A549 (cell line): ENCODE measurements around the gene UGT1A4. TPM values are rescaled to one million over a fixed set of nuclear protein-coding genes. Genes with fewer than 3 reads are reported as not detected.
A peak's percentile ranks its signal among the peaks of the same experiment; 100 is the strongest.

Experiments
- ATAC-seq, 2 experiments: fragments of 200-7000 bp in 1 of 2; fragments of >200 bp in 1 of 2; cut with Nextera tagmentation in 1 of 2; cut with Tn5 transposase in 1 of 2; 3 replicates each; pipeline versions ENCODE4 v1.8.0 to v1.9.1; 2018 to 2020; ENCODE audit warnings: mild to moderate bottlenecking in 1 of 2, moderate library complexity in 1 of 2
- CTCF ChIA-PET: fragments of 300-600 bp; sonication (Branson Sonifier 250); formaldehyde crosslinking; extraction: SDS; loops from one replicate; lab custom pipeline; 2021; ENCODE audit warnings: antibody characterized with exemption, inconsistent platforms; lab: Yijun Ruan, JAX
- POLR2A ChIA-PET: fragments of 350-600 bp; formaldehyde crosslinking; extraction: SDS; loops from one replicate; lab custom pipeline; 2021; ENCODE audit warnings: antibody characterized with exemption, inconsistent platforms; lab: Yijun Ruan, JAX
- DNase-seq, 2 experiments: peaks; one replicate each; pipeline versions ENCODE4 v3.0.0 to v3.0.0-alpha.2; 2011 to 2016; ENCODE audit warnings: low read depth in 1 of 2, low spot score in 1 of 2
- FAIRE-seq: peaks from 2 replicates; lab custom pipeline; 2011; peaks lifted over from hg19 to GRCh38; lab: Jason Lieb, UNC
- H3K27ac ChIP-seq, 2 experiments: fragments of >200 bp; sonication (Bioruptor Twin); formaldehyde crosslinking; 3 replicates each; pipeline ENCODE4 v1.5.1; 2016 to 2017
- H3K4me1 ChIP-seq: fragments of >200 bp; sonication (Bioruptor Twin); formaldehyde crosslinking; 3 replicates; pipeline ENCODE4 v1.6.1; 2016
- H3K4me2 ChIP-seq: fragments of >200 bp; sonication (Bioruptor Twin); formaldehyde crosslinking; 3 replicates; pipeline ENCODE4 v1.6.1; 2016
- H3K4me3 ChIP-seq: fragments of >200 bp; sonication (Bioruptor Twin); formaldehyde crosslinking; 3 replicates; pipeline ENCODE4 v1.5.1; 2016
- H3K9me3 ChIP-seq: fragments of >200 bp; sonication (Bioruptor Twin); formaldehyde crosslinking; 3 replicates; pipeline ENCODE4 v1.6.1; 2016
- BHLHE40 ChIP-seq: IDR thresholded peaks from 2 replicates; pipeline ENCODE4 v1.6.1; 2012; ENCODE audit warnings: low read depth, low read length, inconsistent platforms
- CEBPB ChIP-seq, 2 experiments: fragments of >200 bp in 1 of 2; sonication (Bioruptor Twin) in 1 of 2; formaldehyde crosslinking in 1 of 2; IDR thresholded peaks; 2 replicates each; pipeline ENCODE4 v1.6.1; 2012 to 2016
- CHD4 ChIP-seq: fragments of 200-600 bp; sonication (generic); IDR thresholded peaks from 2 replicates; pipeline ENCODE4 v1.6.1; 2016; ENCODE audit warnings: antibody characterized with exemption, mild to moderate bottlenecking, borderline replicate concordance
- EHF ChIP-seq: fragments of 250-450 bp; sonication (Bioruptor Pico); IDR thresholded peaks from 2 replicates; pipeline ENCODE4 v1.5.0; 2020; ENCODE audit warnings: mild to moderate bottlenecking
- EHMT2 ChIP-seq: fragments of 200-600 bp; sonication (generic); IDR thresholded peaks from 2 replicates; pipeline ENCODE4 v1.6.1; 2016; ENCODE audit warnings: antibody characterized with exemption, low read depth, mild to moderate bottlenecking, moderate library complexity
- EP300 ChIP-seq, 2 experiments: fragments of >200 bp; sonication (Bioruptor Twin); formaldehyde crosslinking; IDR thresholded peaks; 2 replicates in 1 of 2; 3 replicates in 1 of 2; pipeline ENCODE4 v1.6.1; 2016 to 2017
- FOSB ChIP-seq: fragments of 250-450 bp; sonication (Bioruptor Pico); IDR thresholded peaks from 2 replicates; pipeline ENCODE4 v1.5.0; 2020; ENCODE audit warnings: mild to moderate bottlenecking, moderate library complexity
- FOXS1 ChIP-seq: fragments of 250-450 bp; sonication (Bioruptor Pico); IDR thresholded peaks from 2 replicates; pipeline ENCODE4 v1.5.0; 2020; ENCODE audit warnings: mild to moderate bottlenecking, moderate library complexity
- HDAC2 ChIP-seq: fragments of 200-600 bp; sonication (generic); IDR thresholded peaks from 2 replicates; pipeline ENCODE4 v1.6.1; 2016
- HES2 ChIP-seq: fragments of >200 bp; sonication (Bioruptor Twin); formaldehyde crosslinking; IDR thresholded peaks from 2 replicates; pipeline ENCODE4 v1.6.1; 2016
- HEYL ChIP-seq: fragments of 250-450 bp; sonication (Bioruptor Pico); IDR thresholded peaks from 2 replicates; pipeline ENCODE4 v1.8.0; 2021; ENCODE audit warnings: mild to moderate bottlenecking, moderate library complexity
- HOXB5 ChIP-seq: fragments of 250-450 bp; sonication (Bioruptor Pico); IDR thresholded peaks from 2 replicates; pipeline ENCODE4 v1.5.0; 2020; ENCODE audit warnings: mild to moderate bottlenecking, moderate library complexity
- KDM5A ChIP-seq: fragments of 200-600 bp; sonication (generic); IDR thresholded peaks from 2 replicates; pipeline ENCODE4 v1.6.1; 2016; ENCODE audit warnings: antibody characterized with exemption, mild to moderate bottlenecking
- MAFK ChIP-seq: fragments of 450-650 bp; IDR thresholded peaks from 2 replicates; pipeline ENCODE4 v1.6.1; 2014; ENCODE audit not compliant: partially characterized antibody
- MAX ChIP-seq: IDR thresholded peaks from 2 replicates; pipeline ENCODE4 v1.6.1; 2012
- MAZ ChIP-seq: fragments of 150-350 bp; IDR thresholded peaks from 2 replicates; pipeline ENCODE4 v1.6.1; 2014; ENCODE audit warnings: antibody characterized with exemption, low read depth, low read length, borderline replicate concordance
- MYC ChIP-seq: IDR thresholded peaks from 2 replicates; pipeline ENCODE4 v1.6.1; 2012; ENCODE audit warnings: mild to moderate bottlenecking, inconsistent platforms, low read length, improper control_type of control experiment, borderline replicate concordance
- NFE2L2 ChIP-seq: fragments of 150-350 bp; conservative IDR thresholded peaks from 2 replicates; pipeline ENCODE4 v1.6.1; 2014; ENCODE audit warnings: low read length
- RAD21 ChIP-seq, 2 experiments: fragments of >200 bp in 1 of 2; sonication (Bioruptor Twin) in 1 of 2; formaldehyde crosslinking in 1 of 2; IDR thresholded peaks in 1 of 2; conservative IDR thresholded peaks in 1 of 2; 2 replicates in 1 of 2; 3 replicates in 1 of 2; pipeline ENCODE4 v1.6.1; 2012 to 2018; ENCODE audit warnings: inconsistent platforms in 1 of 2
- RCOR1 ChIP-seq: fragments of 150-350 bp; IDR thresholded peaks from 2 replicates; pipeline ENCODE4 v1.6.1; 2014; ENCODE audit warnings: antibody characterized with exemption, low read length, low read depth
- TFCP2L1 ChIP-seq: fragments of 250-450 bp; sonication (Bioruptor Pico); IDR thresholded peaks from 2 replicates; pipeline ENCODE4 v1.5.0; 2021; ENCODE audit warnings: mild to moderate bottlenecking
- USF2 ChIP-seq: fragments of 450-650 bp; IDR thresholded peaks from 2 replicates; pipeline ENCODE4 v1.6.1; 2014; ENCODE audit warnings: antibody characterized with exemption
- ZNF302 ChIP-seq: fragments of 250-450 bp; sonication (Bioruptor Pico); IDR thresholded peaks from 2 replicates; pipeline ENCODE4 v1.9.0; 2021; ENCODE audit warnings: inconsistent platforms, mild to moderate bottlenecking, moderate library complexity
- ZSCAN20 ChIP-seq: fragments of 250-450 bp; sonication (Bioruptor Pico); IDR thresholded peaks from 2 replicates; pipeline ENCODE4 v1.8.0; 2022; ENCODE audit warnings: mild to moderate bottlenecking, moderate library complexity
- WGBS: methylation state at CpG from one replicate; pipeline ENCODE4 v1.1.6; 2017; ENCODE audit errors: missing lambda C conversion rate; 5-methylcytosine and 5-hydroxymethylcytosine counted together
- polyA plus RNA-seq, 4 experiments: library from polyadenylated mRNA; depleted of rRNA in 3 of 4; stranded (reverse); fragments of >200 nt; fragmentation: RNase III in 1 of 4; extraction: RNeasy Plus Mini Kit Qiagen cat#74134 plus additional on column Dnase treatment in 1 of 4; gene quantifications; 2 replicates in 3 of 4; 3 replicates in 1 of 4; pipeline ENCODE4 v1.2.3, GENCODE V29; 2011 to 2017

Gene UGT1A4
- polyA plus RNA-seq, 2 of the 4 experiments (the other 2 are of a cell fraction): 0.13 to 0.14 TPM

- no peak for ATAC-seq
Observed at GRCh38 chr2:233686928-233687327, 31.6 kb upstream of the UGT1A4 start.

GRCh38 chr2:233688341-233688740, 30.2 kb upstream of the UGT1A4 start:
- no peak overlapping the region for H3K4me2 ChIP-seq
- no peak for FAIRE-seq
- peaks cover 35% of the 10 kb centered on the region for H3K4me1 ChIP-seq
- no peak for ATAC-seq
- TF ChIP-seq HDAC2 (no peak), CEBPB (IDR thresholded peaks at IDR 0.05) (no peak), RAD21 (conservative IDR thresholded peaks at IDR 0.05 in 1 of 2, IDR thresholded peaks at IDR 0.05 in 1 of 2) (no peak), FOXS1 (CRISPR knock-in tag) (no peak)
- POLR2A ChIA-PET: no interaction called here
- 61% methylated on average over 5 of the region's 5 CpGs for WGBS
- no peak for DNase-seq
- H3K27ac ChIP-seq: peak overlapping the region; percentile 85 to 100
- no peak overlapping the region for H3K4me3 ChIP-seq
- CTCF ChIA-PET: interaction anchor here (0.7 to 0.8 kb wide), 2 partner anchors 8 to 245 kb away, joined by 3 read pairs; no protein-coding TSS in a partner anchor
- H3K9me3 ChIP-seq: peaks cover 48% of the 10 kb centered on the region

More at GRCh38 chr2:233686928-233687327, 31.6 kb upstream of the UGT1A4 start:
- Histone ChIP-seq H3K4me2 (no peak overlapping the region), H3K4me1 (peaks cover 30% of the 10 kb centered on the region), H3K4me3 (no peak overlapping the region), H3K27ac (peak overlapping the region; percentile 41 to 85; a peak in 5 of 6 replicates), H3K9me3 (peaks cover 37% of the 10 kb centered on the region; the same call in 2 of the 3 replicates)
- ChIA-PET CTCF (no interaction called here), POLR2A (no interaction called here)
- FAIRE-seq (no peak), DNase-seq (no peak)
- 94% methylated on average over 5 of the region's 5 CpGs for WGBS
- no peak for TF ChIP-seq MAFK
- no peak for TF ChIP-seq NFE2L2
- no peak for TF ChIP-seq HDAC2

DNA sequence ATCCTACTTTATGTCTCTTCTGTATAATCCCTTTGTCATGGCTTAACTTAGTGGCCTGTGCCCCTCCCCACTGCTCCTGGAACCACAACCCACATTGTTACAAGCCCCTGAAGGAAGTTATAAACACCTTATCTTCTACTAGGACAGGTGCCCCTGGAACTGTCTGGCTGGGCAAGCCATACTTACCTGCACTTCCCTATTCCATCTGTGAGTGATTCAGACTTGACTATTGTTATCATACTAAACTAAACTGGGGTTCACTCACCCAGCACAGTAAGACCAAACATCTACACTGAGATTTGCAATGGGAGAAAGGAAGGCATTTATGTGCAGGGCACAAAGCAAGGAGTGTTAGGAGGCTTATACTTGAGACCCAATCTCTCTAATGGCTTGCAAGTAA, 29.5 kb upstream of the UGT1A4 start:
- Histone ChIP-seq H3K4me3 (no peak overlapping the region), H3K4me2 (no peak overlapping the region), H3K9me3 (peaks cover 55% of the 10 kb centered on the region), H3K27ac (peak overlapping the region; percentile 85 to 100), H3K4me1 (peaks cover 39% of the 10 kb centered on the region)
- no peak for DNase-seq
- TF ChIP-seq CHD4: no peak
- no peak for TF ChIP-seq RAD21 (conservative IDR thresholded peaks at IDR 0.05 in 1 of 2, IDR thresholded peaks at IDR 0.05 in 1 of 2)
- TF ChIP-seq HEYL (CRISPR knock-in tag): no peak
- no peak for TF ChIP-seq USF2
- TF ChIP-seq FOSB: no peak
- no peak for TF ChIP-seq MYC
- TF ChIP-seq HOXB5 (CRISPR knock-in tag): no peak
- no peak for TF ChIP-seq TFCP2L1 (CRISPR knock-in tag)
- no peak for TF ChIP-seq ZNF302 (CRISPR knock-in tag)
- TF ChIP-seq ZSCAN20 (CRISPR knock-in tag): no peak
- TF ChIP-seq KDM5A: no peak
- no peak for TF ChIP-seq EP300 (IDR thresholded peaks at IDR 0.05)
- TF ChIP-seq BHLHE40: no peak
- TF ChIP-seq EHF (CRISPR knock-in tag): no peak
- TF ChIP-seq RCOR1: no peak
- no peak for TF ChIP-seq EHMT2
- TF ChIP-seq MAX: no peak
- no peak for TF ChIP-seq HES2
- TF ChIP-seq MAZ: no peak
- ChIA-PET POLR2A (no interaction called here), CTCF (interaction anchor here (0.7 to 0.8 kb wide), 2 partner anchors 9 to 245 kb away, joined by 3 read pairs; no protein-coding TSS in a partner anchor)
- FAIRE-seq: no peak
- ATAC-seq: no peak
